GM10248 (cell line): ENCODE data around the gene COQ8A.

Experiments
- CTCF ChIA-PET: fragments of 300-600 bp; sonication (Branson Sonifier 250); formaldehyde crosslinking; extraction: SDS; loops from one replicate; lab custom pipeline; 2021; ENCODE audit warnings: antibody characterized with exemption; lab: Yijun Ruan, JAX
- POLR2A ChIA-PET: fragments of 350-650 bp; sonication (Branson Sonifier 250); formaldehyde crosslinking; extraction: SDS; loops from one replicate; lab custom pipeline; 2020; ENCODE audit warnings: antibody characterized with exemption; lab: Yijun Ruan, JAX
- DNase-seq: peaks from one replicate; pipeline ENCODE4 v3.0.0; 2012; ENCODE audit errors: extremely low spot score
- CTCF ChIP-seq: IDR thresholded peaks from 2 replicates; pipeline ENCODE4 v1.5.1; 2012; ENCODE audit warnings: mild to moderate bottlenecking, low read depth; ENCODE audit errors: extremely low read depth, missing control alignments, control extremely low read depth

Gene COQ8A

DNA sequence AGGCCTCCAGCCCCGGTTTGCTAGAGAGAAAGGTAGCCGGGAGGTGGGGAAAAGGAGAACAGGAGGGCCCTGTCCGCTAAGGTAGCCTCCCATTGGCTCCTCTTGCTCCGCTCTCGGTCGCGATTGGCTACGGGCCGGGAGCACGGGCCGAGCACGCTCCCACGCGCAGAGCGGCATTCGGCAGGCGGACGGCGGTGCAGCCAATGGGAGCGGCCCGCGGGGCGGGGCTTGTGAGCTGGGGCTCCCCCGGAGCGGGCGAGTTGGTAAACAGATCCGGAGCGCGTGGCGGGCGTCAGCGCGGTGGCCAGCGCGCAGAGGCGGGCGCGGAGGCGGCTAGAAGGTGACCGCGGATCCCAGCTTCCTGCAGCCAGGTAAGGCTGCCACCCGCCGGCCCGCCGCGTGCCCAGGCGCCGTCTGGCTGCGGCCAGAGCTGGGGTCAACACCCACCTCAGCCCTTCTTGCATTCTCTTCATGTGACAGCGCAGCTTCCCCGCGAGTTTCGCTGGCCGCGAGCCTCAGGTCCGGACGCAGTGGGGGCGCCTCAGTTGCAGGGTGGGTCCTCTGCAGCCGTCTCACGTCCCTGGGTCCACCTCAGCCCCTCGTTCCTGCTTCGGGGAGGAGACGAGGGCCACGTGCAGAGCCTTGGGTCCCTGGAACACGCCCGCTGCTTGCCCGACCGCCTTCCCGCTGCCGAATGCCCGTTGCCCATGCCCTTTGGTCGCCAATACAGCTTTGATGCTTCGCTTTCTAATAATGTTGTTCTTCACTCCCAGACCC is at the start of gene COQ8A:
TSS of gene COQ8A (plus strand) at position 266 of the 777 bp plus-strand sequence. CDS start 21,092 bp downstream, outside the sequence.
- POLR2A ChIA-PET, result no interaction called here
- peak; percentile 98 for DNase-seq

GRCh38 chr1:226890331-226891108 is 49.6 kb upstream of the COQ8A start:
- POLR2A ChIA-PET, result no interaction called here
- CTCF ChIA-PET, result interaction anchor here (1.7 kb wide), 1 partner anchor 8 kb away, joined by 5 read pairs; no protein-coding TSS in a partner anchor
- no peak for TF ChIP-seq CTCF
- no peak for DNase-seq

More for the DNA sequence above, at the start of gene COQ8A:
- CTCF ChIA-PET, result interaction anchor here (0.8 to 2.0 kb wide), 2 partner anchors 10 to 43 kb away, joined by 3 to 7 read pairs; no protein-coding TSS in a partner anchor
- TF ChIP-seq CTCF, result no peak

DNA sequence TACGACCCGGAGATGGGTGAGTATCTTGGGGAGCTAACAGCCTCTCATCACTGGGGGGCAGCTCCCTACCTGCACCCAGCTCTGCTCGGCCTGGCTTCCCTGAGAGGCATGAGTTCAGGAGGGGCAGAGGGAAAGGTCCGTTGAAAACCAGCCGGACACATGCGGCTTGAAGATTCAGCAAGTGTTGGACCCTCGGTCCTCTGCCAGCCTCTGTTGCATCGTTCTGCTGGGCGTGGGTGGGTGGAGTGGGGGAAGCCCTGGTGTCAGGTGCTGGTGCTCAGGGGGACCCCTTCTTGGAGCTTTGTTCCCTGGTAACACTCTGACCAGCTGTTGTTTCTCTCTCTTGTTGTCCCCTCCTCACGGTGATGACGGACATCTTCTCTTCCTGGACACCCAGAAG is 48.7 kb upstream of the COQ8A start:
- TF ChIP-seq CTCF, result no peak
- POLR2A ChIA-PET, result no interaction called here
- CTCF ChIA-PET, result interaction anchor here (1.1 to 1.7 kb wide), 2 partner anchors 9 to 21 kb away, joined by 3 to 5 read pairs; no protein-coding TSS in a partner anchor
- DNase-seq, result no peak

GRCh38 chr1:226891846-226892523 is 48.1 kb upstream of the COQ8A start:
- TF ChIP-seq CTCF, result no peak
- no peak for DNase-seq
- ChIA-PET POLR2A (no interaction called here), CTCF (interaction anchor here (1.1 to 1.7 kb wide), 2 partner anchors 9 to 20 kb away, joined by 3 to 5 read pairs; no protein-coding TSS in a partner anchor)

- ChIA-PET POLR2A (no interaction called here), CTCF (no interaction called here)
- DNase-seq, result no peak
- no peak for TF ChIP-seq CTCF
Measured at GRCh38 chr1:226892524-226892875, 47.6 kb upstream of the COQ8A start.

DNA sequence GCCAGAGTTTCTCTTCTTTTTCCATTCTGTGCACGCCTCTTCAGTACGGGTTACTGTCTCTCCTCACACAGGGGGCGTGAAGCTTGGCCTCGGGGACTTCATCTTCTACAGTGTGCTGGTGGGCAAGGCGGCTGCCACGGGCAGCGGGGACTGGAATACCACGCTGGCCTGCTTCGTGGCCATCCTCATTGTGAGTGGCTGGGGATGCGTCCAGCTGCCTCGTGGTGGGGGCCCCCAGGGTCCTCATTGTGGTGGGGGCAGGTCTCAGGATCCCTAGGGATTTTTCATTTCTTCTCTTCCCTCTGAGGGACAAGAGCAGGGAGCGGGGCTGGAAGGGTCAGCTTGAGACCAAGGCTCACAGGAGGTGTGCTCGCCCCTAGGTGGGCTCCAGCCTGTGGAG is 46.2 kb upstream of the COQ8A start:
- TF ChIP-seq CTCF, result no peak
- no peak for DNase-seq
- ChIA-PET POLR2A (no interaction called here), CTCF (interaction anchor here (1.0 kb wide), 1 partner anchor 18 kb away, joined by 3 read pairs; no protein-coding TSS in a partner anchor)
